Forelimb muscle (tissue), 1 donor: ENCODE results near the gene DAB1. TPM values are rescaled to one million over a fixed set of nuclear protein-coding genes. Genes with fewer than 3 reads are reported as not detected.

Experiments used
- DNase-seq: peaks from one replicate; pipeline ENCODE4 v3.0.0-alpha.2; 2013; ENCODE audit warnings: low read depth
- polyA plus RNA-seq: library from polyadenylated mRNA; unstranded; fragments of 120-200 nt; gene quantifications from one replicate; pipeline ENCODE4 v1.2.1, GENCODE V29; 2013; ENCODE audit not compliant: insufficient read length

Gene DAB1
- polyA plus RNA-seq, 1 donor = 3.6 TPM

- DNase-seq = no peak
Observed at GRCh38 chr1:57411262-57411661, 12.6 kb downstream of the DAB1 start.

- DNase-seq = no peak
Observed at GRCh38 chr1:57410508-57410907, 13.4 kb downstream of the DAB1 start.

GRCh38 chr1:57407928-57408327 is 15.9 kb downstream of the DAB1 start:
- no peak for DNase-seq

GRCh38 chr1:57406428-57406970 is 17.4 kb downstream of the DAB1 start:
- no peak for DNase-seq

GRCh38 chr1:57404884-57405283 is 19.0 kb downstream of the DAB1 start:
- DNase-seq = no peak

- DNase-seq = no peak
Observed at GRCh38 chr1:57403201-57403600, 20.7 kb downstream of the DAB1 start.

GRCh38 chr1:57401671-57402070 is 22.2 kb downstream of the DAB1 start:
- DNase-seq = no peak

- DNase-seq = no peak
Observed at GRCh38 chr1:57400048-57400447, 23.8 kb downstream of the DAB1 start.

GRCh38 chr1:57393058-57393584 is 30.7 kb downstream of the DAB1 start:
- no peak for DNase-seq

- DNase-seq = no peak
Observed at GRCh38 chr1:57385336-57385735, 38.5 kb downstream of the DAB1 start.

GRCh38 chr1:57384901-57385300 is 39.0 kb downstream of the DAB1 start:
- no peak for DNase-seq

GRCh38 chr1:57384284-57384683 is 39.6 kb downstream of the DAB1 start:
- no peak for DNase-seq

GRCh38 chr1:57381871-57382270 is 42.0 kb downstream of the DAB1 start:
- no peak for DNase-seq

GRCh38 chr1:57381426-57381825 is 42.4 kb downstream of the DAB1 start:
- DNase-seq = no peak

- DNase-seq = no peak
Observed at GRCh38 chr1:57380923-57381322, 42.9 kb downstream of the DAB1 start.

- DNase-seq = no peak
Observed at GRCh38 chr1:57378534-57378933, 45.3 kb downstream of the DAB1 start.

GRCh38 chr1:57377339-57378139 is 46.3 kb downstream of the DAB1 start:
- DNase-seq = no peak

GRCh38 chr1:57376041-57376440 is 47.8 kb downstream of the DAB1 start:
- DNase-seq = no peak

- no peak for DNase-seq
Observed at GRCh38 chr1:57369889-57370288, 54.0 kb downstream of the DAB1 start.

- no peak for DNase-seq
Observed at GRCh38 chr1:57367945-57368344, 55.9 kb downstream of the DAB1 start.

- no peak for DNase-seq
Observed at GRCh38 chr1:57363643-57364042, 60.2 kb downstream of the DAB1 start.

GRCh38 chr1:57363165-57363564 is 60.7 kb downstream of the DAB1 start:
- no peak for DNase-seq

- DNase-seq = no peak
Observed at GRCh38 chr1:57362480-57362879, 61.4 kb downstream of the DAB1 start.
